PC-3 (cell line): ENCODE results near the gene PPARGC1A. TPM values are rescaled to one million over a fixed set of nuclear protein-coding genes. Genes with fewer than 3 reads are reported as not detected.

ENCODE experiments used
- ATAC-seq: fragments of 200-7000 bp; cut with Tn5 transposase; 2 replicates; pipeline ENCODE4 v1.9.1; 2020; ENCODE audit warnings: mild to moderate bottlenecking, moderate library complexity
- BruUV-seq: library from RNA; stranded (reverse); fragments of 400-500 nt; replicated peaks from 2 replicates; lab custom pipeline; 2021; lab: Mats Ljungman, UMichigan
- CTCF ChIA-PET: fragments of 300-600 bp; sonication (Branson Sonifier 250); formaldehyde crosslinking; loops from one replicate; lab custom pipeline; 2022; ENCODE audit warnings: antibody characterized with exemption; lab: Charles Lee
- POLR2A ChIA-PET: fragments of 300-600 bp; sonication (Branson Sonifier 250); formaldehyde crosslinking; loops from one replicate; lab custom pipeline; 2022; ENCODE audit warnings: antibody characterized with exemption; ENCODE audit not compliant: unreplicated experiment; lab: Charles Lee
- DNase-seq: peaks from one replicate; pipeline ENCODE4 v3.0.0-alpha.2; 2015
- H2AFZ ChIP-seq: fragments of 300-600 bp; sonication (generic); 2 replicates; pipeline ENCODE4 v1.6.0; 2016; ENCODE audit warnings: antibody characterized with exemption, low read length
- H3F3A ChIP-seq: fragments of 300-600 bp; sonication (generic); one replicate; pipeline ENCODE4 v1.6.0; 2017; ENCODE audit warnings: antibody characterized with exemption, low read length, control low read depth, mild to moderate bottlenecking; ENCODE audit not compliant: unreplicated experiment
- H3K27ac ChIP-seq: fragments of 300-600 bp; sonication (generic); 2 replicates; pipeline ENCODE4 v1.5.1; 2016; ENCODE audit warnings: mild to moderate bottlenecking, low read length
- H3K27me3 ChIP-seq: fragments of 300-600 bp; sonication (generic); 2 replicates; pipeline ENCODE4 v1.6.1; 2016; ENCODE audit warnings: low read length, mixed read lengths
- H3K36me3 ChIP-seq: fragments of 300-600 bp; sonication (generic); 2 replicates; pipeline ENCODE4 v1.6.1; 2016; ENCODE audit warnings: low read depth, mixed run types, low read length, mixed read lengths
- H3K4me1 ChIP-seq: fragments of 300-600 bp; sonication (generic); 2 replicates; pipeline ENCODE4 v1.5.1; 2016; ENCODE audit warnings: low read length; ENCODE audit not compliant: insufficient read depth
- H3K4me2 ChIP-seq: fragments of 300-600 bp; sonication (generic); 2 replicates; pipeline ENCODE4 v1.6.0; 2016; ENCODE audit warnings: low read length
- H3K4me3 ChIP-seq: fragments of 300-600 bp; sonication (generic); 2 replicates; pipeline ENCODE4 v1.5.1; 2016; ENCODE audit warnings: mild to moderate bottlenecking, low read length, mixed read lengths
- H3K79me2 ChIP-seq: fragments of 300-600 bp; sonication (generic); 2 replicates; pipeline ENCODE4 v1.6.1; 2017; ENCODE audit warnings: low read length, mixed read lengths
- H3K9ac ChIP-seq: fragments of 300-600 bp; sonication (generic); 2 replicates; pipeline ENCODE4 v1.6.0; 2016; ENCODE audit warnings: mild to moderate bottlenecking, low read length
- H3K9me2 ChIP-seq: fragments of 300-600 bp; sonication (generic); replicated peaks from 2 replicates; pipeline ENCODE4 v1.6.1; 2016; ENCODE audit warnings: mixed run types, low read length, mixed read lengths
- H3K9me3 ChIP-seq: fragments of 300-600 bp; sonication (generic); 2 replicates; pipeline ENCODE4 v1.6.1; 2016; ENCODE audit warnings: low read length, mixed read lengths
- H4K20me1 ChIP-seq: fragments of 300-600 bp; sonication (generic); 2 replicates; pipeline ENCODE4 v1.6.1; 2016; ENCODE audit warnings: low read length, mixed read lengths
- EZH2 ChIP-seq: fragments of 300-600 bp; sonication (generic); IDR thresholded peaks from one replicate; pipeline ENCODE4 v1.6.1; 2017; ENCODE audit warnings: antibody characterized with exemption, mild to moderate bottlenecking, low read length; ENCODE audit not compliant: unreplicated experiment
- EZH2phosphoT487 ChIP-seq: fragments of 300-600 bp; sonication (generic); IDR thresholded peaks from 2 replicates; pipeline ENCODE4 v1.6.1; 2018; ENCODE audit warnings: mild to moderate bottlenecking, antibody characterized with exemption, low read length, borderline replicate concordance
- intact Hi-C: fragments of 100-400 bp; cut with micrococcal nuclease; formaldehyde crosslinking; loops from 2 replicates; pipeline ENCODE4 v1.9.0; 2023
- total RNA-seq: library from RNA; depleted of rRNA; stranded (reverse); fragments of >200 nt; gene quantifications from 2 replicates; pipeline ENCODE4 v1.2.3, GENCODE V29; 2014
- TF ChIP-seq, protein P1 (sequence below): fragments of 300-600 bp; sonication (generic); conservative IDR thresholded peaks from 2 replicates; pipeline ENCODE4 v1.5.1; 2017; ENCODE audit warnings: antibody characterized with exemption, low read depth, mild to moderate bottlenecking, low read length

PPARGC1A gene
- total RNA-seq, 1 experiment from 2014 or later: not detected

DNA sequence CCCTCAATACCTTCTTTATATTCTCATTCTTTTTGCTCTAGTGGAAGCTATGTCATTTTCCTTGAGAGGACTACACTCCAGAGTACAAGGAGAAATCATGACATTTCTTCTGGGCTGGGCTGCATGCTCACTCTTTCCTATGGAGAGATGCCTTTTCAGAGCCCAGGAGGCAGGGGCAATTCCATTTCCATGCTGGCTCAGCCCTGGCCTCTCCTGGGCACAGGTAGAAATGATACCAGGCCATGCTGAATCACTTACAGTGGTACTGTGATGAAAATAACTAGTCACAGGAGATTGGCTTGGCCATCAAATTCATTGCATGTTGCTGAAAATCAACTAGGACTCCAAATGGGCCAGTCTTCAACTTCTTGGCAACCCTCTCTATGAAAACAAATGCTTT, 34.0 kb upstream of the PPARGC1A start:
- Histone ChIP-seq H3K4me1 (no peaks in the 10 kb centered on the region), H3F3A (no peaks in the 10 kb centered on the region), H3K27me3 (no peaks in the 10 kb centered on the region), H4K20me1 (no peaks in the 10 kb centered on the region), H3K9ac (no peak overlapping the region), H3K27ac (no peak overlapping the region), H3K79me2 (no peaks in the 10 kb centered on the region), H2AFZ (no peak overlapping the region), H3K4me3 (no peak overlapping the region), H3K36me3 (no peaks in the 10 kb centered on the region), H3K4me2 (no peak overlapping the region), H3K9me3 (no peaks in the 10 kb centered on the region), H3K9me2 (no peaks in the 10 kb centered on the region)
- TF ChIP-seq, protein P1, sequence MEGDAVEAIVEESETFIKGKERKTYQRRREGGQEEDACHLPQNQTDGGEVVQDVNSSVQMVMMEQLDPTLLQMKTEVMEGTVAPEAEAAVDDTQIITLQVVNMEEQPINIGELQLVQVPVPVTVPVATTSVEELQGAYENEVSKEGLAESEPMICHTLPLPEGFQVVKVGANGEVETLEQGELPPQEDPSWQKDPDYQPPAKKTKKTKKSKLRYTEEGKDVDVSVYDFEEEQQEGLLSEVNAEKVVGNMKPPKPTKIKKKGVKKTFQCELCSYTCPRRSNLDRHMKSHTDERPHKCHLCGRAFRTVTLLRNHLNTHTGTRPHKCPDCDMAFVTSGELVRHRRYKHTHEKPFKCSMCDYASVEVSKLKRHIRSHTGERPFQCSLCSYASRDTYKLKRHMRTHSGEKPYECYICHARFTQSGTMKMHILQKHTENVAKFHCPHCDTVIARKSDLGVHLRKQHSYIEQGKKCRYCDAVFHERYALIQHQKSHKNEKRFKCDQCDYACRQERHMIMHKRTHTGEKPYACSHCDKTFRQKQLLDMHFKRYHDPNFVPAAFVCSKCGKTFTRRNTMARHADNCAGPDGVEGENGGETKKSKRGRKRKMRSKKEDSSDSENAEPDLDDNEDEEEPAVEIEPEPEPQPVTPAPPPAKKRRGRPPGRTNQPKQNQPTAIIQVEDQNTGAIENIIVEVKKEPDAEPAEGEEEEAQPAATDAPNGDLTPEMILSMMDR: no peak
- TF ChIP-seq EZH2phosphoT487 (no peak), EZH2 (no peak)
- BruUV-seq: no TSS peak
- POLR2A ChIA-PET: no interaction called here
- DNase-seq (no peak), ATAC-seq (no peak)
- intact Hi-C loops: no loop called here
- CTCF ChIA-PET: no interaction called here

DNA sequence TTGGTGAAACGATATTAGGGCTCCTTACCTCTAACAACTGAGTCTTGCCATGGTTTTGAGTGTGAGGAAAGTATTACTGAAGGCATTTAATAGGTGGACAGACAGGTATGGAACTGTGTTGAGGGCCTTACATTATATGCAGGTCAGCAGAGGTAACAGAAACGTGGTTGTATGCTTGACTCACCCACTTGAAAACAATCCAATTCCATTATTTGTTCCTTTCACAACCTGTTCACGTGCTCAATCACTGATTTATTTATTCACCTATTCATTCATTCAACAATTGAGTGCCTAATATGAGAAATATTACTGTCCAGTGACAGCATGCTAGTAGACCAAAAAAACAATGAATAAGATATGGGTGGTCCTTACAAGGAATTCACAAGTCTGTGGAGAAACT, 33.3 kb upstream of the PPARGC1A start:
- Histone ChIP-seq H3K9me3 (no peaks in the 10 kb centered on the region), H3K4me2 (no peak overlapping the region), H3K4me1 (no peaks in the 10 kb centered on the region), H3F3A (no peaks in the 10 kb centered on the region), H3K9me2 (no peaks in the 10 kb centered on the region), H3K27ac (no peak overlapping the region), H3K27me3 (no peaks in the 10 kb centered on the region), H3K79me2 (no peaks in the 10 kb centered on the region), H3K4me3 (no peak overlapping the region), H4K20me1 (no peaks in the 10 kb centered on the region), H3K36me3 (no peaks in the 10 kb centered on the region), H2AFZ (no peak overlapping the region), H3K9ac (no peak overlapping the region)
- ChIA-PET POLR2A (no interaction called here), CTCF (no interaction called here)
- no peak for DNase-seq
- intact Hi-C loops: no loop called here
- no peak for ATAC-seq
- TF ChIP-seq EZH2phosphoT487 (no peak), EZH2 (no peak)
- TF ChIP-seq, protein P1: no peak
- BruUV-seq: no TSS peak

DNA sequence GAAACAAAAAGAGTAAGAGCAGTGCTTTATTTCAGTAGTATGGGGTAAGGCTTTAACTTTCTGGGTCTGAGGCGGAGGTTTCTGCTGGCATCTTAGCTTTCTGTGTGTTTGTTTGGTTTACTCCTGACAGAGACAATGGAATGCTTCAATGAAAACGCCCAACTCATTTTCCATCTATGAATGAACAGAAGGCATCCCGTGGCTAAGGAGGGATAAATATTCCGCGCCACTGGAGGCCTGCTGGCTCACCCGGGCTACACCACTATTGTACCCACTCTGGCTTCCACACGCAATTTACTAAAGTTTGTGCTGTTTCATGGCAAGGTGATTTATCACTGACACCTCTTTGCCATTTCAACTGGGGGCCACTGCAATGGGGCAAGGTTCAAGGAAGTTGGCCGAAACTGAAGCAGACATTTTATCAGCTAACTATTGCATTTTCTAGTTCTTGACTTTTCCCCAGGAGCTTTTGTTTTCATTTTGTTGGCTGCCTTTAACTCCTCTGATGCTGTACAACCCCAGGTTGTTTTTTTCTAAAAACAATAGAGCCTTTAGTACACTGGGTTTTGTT, 32.8 kb upstream of the PPARGC1A start:
- H3K9me3 ChIP-seq: no peaks in the 10 kb centered on the region
- no peak overlapping the region for H3K4me2 ChIP-seq
- H3K9me2 ChIP-seq: no peaks in the 10 kb centered on the region
- H3F3A ChIP-seq: no peaks in the 10 kb centered on the region
- TF ChIP-seq, protein P1: no peak
- TF ChIP-seq EZH2phosphoT487 (no peak), EZH2 (no peak)
- H3K4me1 ChIP-seq: no peaks in the 10 kb centered on the region
- BruUV-seq: no TSS peak
- ChIA-PET CTCF (no interaction called here), POLR2A (no interaction called here)
- no peak overlapping the region for H3K27ac ChIP-seq
- no peak overlapping the region for H3K9ac ChIP-seq
- H3K27me3 ChIP-seq: no peaks in the 10 kb centered on the region
- H3K79me2 ChIP-seq: no peaks in the 10 kb centered on the region
- no peaks in the 10 kb centered on the region for H3K36me3 ChIP-seq
- ATAC-seq (no peak), DNase-seq (no peak)
- intact Hi-C loops: no loop called here
- H4K20me1 ChIP-seq: no peaks in the 10 kb centered on the region
- H3K4me3 ChIP-seq: no peak overlapping the region
- no peak overlapping the region for H2AFZ ChIP-seq
